T-helper 17 cell (primary cell): ENCODE results near the gene CALHM6. TPM values are rescaled to one million over a fixed set of nuclear protein-coding genes. Genes with fewer than 3 reads are reported as not detected.

Experiments
- ATAC-seq: fragments of 150-1000 bp; cut with Tn5 transposase; 2 replicates; pipeline ENCODE4 v1.10.0; 2021; ENCODE audit warnings: mild to moderate bottlenecking, moderate library complexity
- DNase-seq, 3 donors: peaks; one replicate each; pipeline versions ENCODE4 v3.0.0 to v3.0.0-alpha.2; 2020 to 2021
- H3K9me3 ChIP-seq: one replicate; pipeline ENCODE4 v1.7.0; 2013; ENCODE audit warnings: low read length, mild to moderate bottlenecking; ENCODE audit not compliant: control insufficient read depth, poor library complexity, severe bottlenecking
- H3K27ac Mint-ChIP-seq: one replicate; pipeline ENCODE4 v1.8.0; 2022; ENCODE audit warnings: mild to moderate bottlenecking, moderate library complexity, mixed read lengths
- H3K27me3 Mint-ChIP-seq: one replicate; pipeline ENCODE4 v1.8.0; 2022; ENCODE audit warnings: mixed read lengths
- H3K36me3 Mint-ChIP-seq: one replicate; pipeline ENCODE4 v1.8.0; 2022; ENCODE audit warnings: low read depth, mixed read lengths
- H3K4me1 Mint-ChIP-seq: one replicate; pipeline ENCODE4 v1.8.0; 2022; ENCODE audit warnings: mild to moderate bottlenecking, mixed read lengths
- H3K4me3 Mint-ChIP-seq: one replicate; pipeline ENCODE4 v1.8.0; 2022; ENCODE audit warnings: mild to moderate bottlenecking, moderate library complexity, mixed read lengths
- total RNA-seq, 4 donors: library from RNA in 2 of 4; stranded (reverse) in 2 of 4; gene quantifications; one replicate each; pipeline ENCODE4 v1.2.3 and lab custom pipeline; 2022 to 2026

Gene CALHM6
- total RNA-seq, 2 donors from 2014 or later: 3.2 to 6.5 TPM

DNA sequence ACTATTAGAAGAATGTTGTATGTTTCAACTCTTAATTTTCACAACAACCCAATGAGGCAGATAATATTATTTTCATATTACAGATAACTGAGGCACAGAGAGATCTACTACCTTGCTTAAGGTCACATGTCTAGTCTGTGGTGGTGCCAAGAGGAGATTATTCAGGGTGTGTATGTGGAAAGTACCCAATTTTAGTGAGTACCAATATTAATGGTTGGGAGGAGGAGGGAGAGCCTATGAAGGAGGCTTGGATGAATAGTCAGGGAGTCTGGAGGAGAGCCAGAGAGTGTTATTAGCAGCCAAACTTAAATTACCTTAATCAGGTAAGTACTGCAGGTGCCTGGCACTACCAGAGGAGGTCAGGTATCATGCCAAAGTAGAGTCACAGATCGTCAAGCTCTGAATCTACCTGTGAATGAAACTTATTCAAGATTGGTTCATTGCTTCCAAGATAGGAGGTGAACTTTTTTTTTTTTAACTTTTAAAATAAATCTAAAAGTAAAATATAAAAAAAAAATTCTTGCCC is 10.9 kb upstream of the CALHM6 start:
- DNase-seq: no peak

DNA sequence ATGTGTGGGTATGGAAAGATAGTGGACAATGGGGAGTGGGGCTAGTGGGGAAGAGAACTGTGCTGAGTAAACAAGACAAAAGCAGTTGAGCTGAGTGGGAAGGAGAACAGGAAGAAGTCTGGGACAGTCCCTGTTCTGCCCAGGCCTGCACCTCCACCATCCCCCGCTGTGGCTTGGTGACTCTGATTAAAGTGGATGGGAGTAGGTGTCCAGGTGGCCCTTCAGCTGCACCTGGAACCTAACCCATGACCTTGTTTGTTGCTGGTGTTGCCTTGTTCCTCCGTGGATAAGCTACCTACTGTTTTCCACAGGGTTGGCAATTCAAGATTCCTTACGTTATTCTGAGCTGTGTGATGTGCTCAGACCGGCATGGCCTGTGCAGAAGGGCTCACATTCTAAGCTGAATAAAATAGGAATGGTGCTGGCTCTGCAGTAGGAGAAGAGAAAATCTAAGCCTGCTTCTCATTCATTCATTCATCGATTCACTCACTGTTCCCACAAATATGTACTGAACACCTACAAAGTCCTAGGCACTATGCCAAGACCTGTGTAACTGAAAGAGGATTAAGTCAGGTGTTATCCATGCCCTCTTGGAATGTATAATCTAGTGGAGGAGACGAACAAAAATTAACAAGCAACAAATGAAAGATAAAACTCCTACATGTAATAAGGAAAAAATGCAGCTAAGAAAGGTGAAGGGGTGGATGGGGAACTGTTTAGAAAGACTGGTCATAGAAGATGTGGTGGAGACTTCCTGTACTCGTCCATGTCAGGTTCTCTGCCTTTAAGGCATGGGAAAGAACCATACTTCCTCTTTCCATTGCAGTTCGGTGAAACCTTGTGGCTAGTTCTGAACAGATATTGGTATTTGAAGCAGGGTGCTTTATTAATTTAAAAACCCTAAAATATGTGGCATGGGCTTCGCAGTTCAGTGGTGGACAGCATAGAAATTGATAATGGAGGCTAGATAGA is 10.1 kb upstream of the CALHM6 start:
- DNase-seq (no peak), ATAC-seq (peak; percentile 50)
- Mint-ChIP-seq H3K27ac (no peak overlapping the region), H3K4me3 (no peak overlapping the region), H3K4me1 (peaks cover 18% of the 10 kb centered on the region), H3K36me3 (peaks cover 2% of the 10 kb centered on the region), H3K27me3 (peaks cover 15% of the 10 kb centered on the region)
- H3K9me3 ChIP-seq: no peaks in the 10 kb centered on the region

More for the DNA sequence above, 10.9 kb upstream of the CALHM6 start:
- H3K27me3 Mint-ChIP-seq: peaks cover 15% of the 10 kb centered on the region
- no peak overlapping the region for H3K4me3 Mint-ChIP-seq
- peaks cover 18% of the 10 kb centered on the region for H3K4me1 Mint-ChIP-seq
- no peaks in the 10 kb centered on the region for H3K9me3 ChIP-seq
- no peak for ATAC-seq
- H3K27ac Mint-ChIP-seq: no peak overlapping the region
- H3K36me3 Mint-ChIP-seq: peaks cover under 1% of the 10 kb centered on the region

DNA sequence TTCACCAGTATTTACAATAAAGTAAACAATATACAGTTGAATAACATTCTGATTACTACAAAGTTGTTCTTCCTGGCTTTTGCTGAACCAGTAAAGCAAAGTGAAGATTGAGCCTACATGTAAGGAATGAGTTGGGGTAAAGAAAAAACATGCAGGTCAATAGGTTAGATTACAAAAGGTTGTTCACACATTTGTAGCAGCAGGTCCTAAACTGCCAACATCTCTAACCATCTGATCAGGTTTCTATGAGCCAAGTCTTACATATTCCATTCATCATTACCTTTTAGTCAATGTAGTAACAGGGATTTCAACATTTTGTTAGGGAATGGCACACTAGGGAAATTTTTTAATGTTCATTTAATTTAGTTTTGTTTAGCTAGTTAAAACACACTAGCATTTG is 9.3 kb upstream of the CALHM6 start:
- Mint-ChIP-seq H3K27ac (no peak overlapping the region), H3K27me3 (peaks cover 15% of the 10 kb centered on the region), H3K4me3 (no peak overlapping the region), H3K36me3 (peaks cover 2% of the 10 kb centered on the region), H3K4me1 (peaks cover 18% of the 10 kb centered on the region)
- DNase-seq (no peak), ATAC-seq (no peak)
- no peaks in the 10 kb centered on the region for H3K9me3 ChIP-seq

GRCh38 chr6:116452531-116452930 is 8.6 kb upstream of the CALHM6 start:
- H3K27ac Mint-ChIP-seq: no peak overlapping the region
- H3K4me3 Mint-ChIP-seq: no peak overlapping the region
- no peaks in the 10 kb centered on the region for H3K9me3 ChIP-seq
- peaks cover 17% of the 10 kb centered on the region for H3K4me1 Mint-ChIP-seq
- DNase-seq: no peak
- H3K27me3 Mint-ChIP-seq: peaks cover 14% of the 10 kb centered on the region
- ATAC-seq: no peak
- H3K36me3 Mint-ChIP-seq: peaks cover 2% of the 10 kb centered on the region

- H3K4me1 Mint-ChIP-seq: peaks cover 12% of the 10 kb centered on the region
- DNase-seq (no peak), ATAC-seq (no peak)
- H3K9me3 ChIP-seq: no peaks in the 10 kb centered on the region
- no peak overlapping the region for H3K27ac Mint-ChIP-seq
- H3K4me3 Mint-ChIP-seq: no peak overlapping the region
- peaks cover 7% of the 10 kb centered on the region for H3K27me3 Mint-ChIP-seq
- peaks cover 2% of the 10 kb centered on the region for H3K36me3 Mint-ChIP-seq
These were observed 5.1 kb upstream of the CALHM6 start for GRCh38 chr6:116456106-116456505.

DNA sequence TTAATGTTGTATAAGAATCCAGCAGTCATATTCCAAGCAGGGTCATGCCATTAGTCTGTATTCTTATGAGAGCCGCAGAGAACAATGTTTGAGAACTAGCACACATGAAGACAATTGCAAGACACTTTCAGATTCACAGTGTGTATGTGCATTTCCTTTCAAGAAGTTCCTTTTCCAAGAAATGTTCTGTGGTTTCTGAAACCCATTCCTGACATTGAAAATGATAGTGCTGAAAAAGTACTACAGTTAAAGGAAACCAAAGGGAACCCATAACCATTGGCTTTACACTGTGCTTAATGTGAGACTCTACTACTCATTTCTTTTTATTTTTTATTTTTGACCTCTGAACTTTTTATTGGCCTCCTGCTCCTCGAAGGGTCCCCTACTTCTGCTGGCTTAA is 4.2 kb upstream of the CALHM6 start:
- ATAC-seq (no peak), DNase-seq (no peak)
- Mint-ChIP-seq H3K4me1 (peaks cover 12% of the 10 kb centered on the region), H3K36me3 (peaks cover 2% of the 10 kb centered on the region), H3K4me3 (no peak overlapping the region), H3K27me3 (peaks cover 12% of the 10 kb centered on the region), H3K27ac (no peak overlapping the region)
- H3K9me3 ChIP-seq: no peaks in the 10 kb centered on the region

DNA sequence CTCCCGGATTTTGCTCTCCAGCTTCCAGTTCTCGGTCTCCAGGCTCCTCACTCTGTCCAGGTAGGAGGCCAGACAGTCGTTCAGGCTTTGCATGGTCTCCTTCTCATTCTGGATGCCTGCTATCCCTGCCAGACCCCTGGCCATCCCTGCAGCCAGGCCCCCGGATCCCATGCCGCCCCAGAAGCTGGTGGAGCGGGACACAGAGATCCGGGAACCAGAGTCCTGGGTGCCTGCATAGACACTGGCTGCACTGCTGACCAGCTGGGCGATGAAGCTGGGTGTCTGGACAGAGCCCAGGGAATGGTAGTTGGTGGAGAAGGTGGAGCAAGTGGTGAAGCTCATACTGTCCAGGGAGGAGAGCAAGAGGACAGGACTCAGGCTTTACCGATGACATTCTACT is 2.9 kb upstream of the CALHM6 start:
- Mint-ChIP-seq H3K4me1 (peaks cover 15% of the 10 kb centered on the region), H3K36me3 (peaks cover 2% of the 10 kb centered on the region), H3K4me3 (no peak overlapping the region), H3K27me3 (peaks cover 15% of the 10 kb centered on the region), H3K27ac (no peak overlapping the region)
- no peak for ATAC-seq
- no peaks in the 10 kb centered on the region for H3K9me3 ChIP-seq
- no peak for DNase-seq

GRCh38 chr6:116459927-116460326 is 1.2 kb upstream of the CALHM6 start:
- H3K27ac Mint-ChIP-seq: no peak overlapping the region
- DNase-seq (no peak), ATAC-seq (no peak)
- H3K36me3 Mint-ChIP-seq: peaks cover 6% of the 10 kb centered on the region
- peaks cover 21% of the 10 kb centered on the region for H3K27me3 Mint-ChIP-seq
- H3K9me3 ChIP-seq: no peaks in the 10 kb centered on the region
- H3K4me1 Mint-ChIP-seq: peaks cover 21% of the 10 kb centered on the region
- no peak overlapping the region for H3K4me3 Mint-ChIP-seq

DNA sequence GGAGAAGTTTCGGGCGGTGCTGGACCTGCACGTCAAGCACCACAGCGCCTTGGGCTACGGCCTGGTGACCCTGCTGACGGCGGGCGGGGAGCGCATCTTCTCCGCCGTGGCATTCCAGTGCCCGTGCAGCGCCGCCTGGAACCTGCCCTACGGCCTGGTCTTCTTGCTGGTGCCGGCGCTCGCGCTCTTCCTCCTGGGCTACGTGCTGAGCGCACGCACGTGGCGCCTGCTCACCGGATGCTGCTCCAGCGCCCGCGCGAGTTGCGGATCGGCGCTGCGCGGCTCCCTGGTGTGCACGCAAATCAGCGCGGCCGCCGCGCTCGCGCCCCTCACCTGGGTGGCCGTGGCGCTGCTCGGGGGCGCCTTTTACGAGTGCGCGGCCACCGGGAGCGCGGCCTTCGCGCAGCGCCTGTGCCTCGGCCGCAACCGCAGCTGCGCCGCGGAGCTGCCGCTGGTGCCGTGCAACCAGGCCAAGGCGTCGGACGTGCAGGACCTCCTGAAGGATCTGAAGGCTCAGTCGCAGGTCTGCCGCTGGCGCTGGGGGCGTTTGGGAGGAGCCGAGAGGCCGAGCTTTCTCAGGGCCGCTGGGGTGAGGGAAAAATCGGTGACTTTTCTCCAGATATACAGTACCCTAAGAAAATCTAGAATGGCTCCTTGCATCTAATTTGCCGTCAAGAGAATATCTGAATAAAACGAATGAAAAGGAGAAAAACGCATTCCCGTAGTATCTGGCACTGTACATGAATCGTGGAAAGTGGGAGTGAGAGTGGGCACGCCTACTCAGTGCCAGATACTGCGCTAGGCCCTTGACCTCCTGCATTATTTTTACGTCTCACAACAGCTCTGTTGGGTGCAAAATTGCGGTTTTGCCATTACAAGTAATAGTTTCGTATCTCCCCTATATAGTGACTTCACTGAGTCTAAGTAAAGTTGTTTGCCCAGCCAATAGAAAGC is 1.0 kb downstream of the CALHM6 start:
- Mint-ChIP-seq H3K36me3 (peaks cover 4% of the 10 kb centered on the region), H3K27me3 (peaks cover 21% of the 10 kb centered on the region), H3K27ac (peak overlapping the region; percentile 93), H3K4me1 (peaks cover 29% of the 10 kb centered on the region), H3K4me3 (peak overlapping the region; percentile 88)
- ATAC-seq (peak; percentile 94), DNase-seq (peak; percentile 19 to 38 (median 26))
- H3K9me3 ChIP-seq: no peaks in the 10 kb centered on the region

DNA sequence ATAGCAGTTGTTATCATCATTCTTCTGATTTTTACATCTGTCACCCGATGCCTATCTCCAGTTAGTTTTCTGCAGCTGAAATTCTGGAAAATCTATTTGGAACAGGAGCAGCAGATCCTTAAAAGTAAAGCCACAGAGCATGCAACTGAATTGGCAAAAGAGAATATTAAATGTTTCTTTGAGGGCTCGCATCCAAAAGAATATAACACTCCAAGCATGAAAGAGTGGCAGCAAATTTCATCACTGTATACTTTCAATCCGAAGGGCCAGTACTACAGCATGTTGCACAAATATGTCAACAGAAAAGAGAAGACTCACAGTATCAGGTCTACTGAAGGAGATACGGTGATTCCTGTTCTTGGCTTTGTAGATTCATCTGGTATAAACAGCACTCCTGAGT is 2.1 kb downstream of the CALHM6 start:
- no peaks in the 10 kb centered on the region for H3K9me3 ChIP-seq
- Mint-ChIP-seq H3K4me1 (peaks cover 31% of the 10 kb centered on the region), H3K4me3 (peak overlapping the region; percentile 5), H3K36me3 (peaks cover 4% of the 10 kb centered on the region), H3K27me3 (peaks cover 18% of the 10 kb centered on the region), H3K27ac (no peak overlapping the region)
- ATAC-seq (no peak), DNase-seq (no peak)

GRCh38 chr6:116465246-116465645 is 4.1 kb downstream of the CALHM6 start:
- Mint-ChIP-seq H3K4me3 (no peak overlapping the region), H3K27me3 (peaks cover 17% of the 10 kb centered on the region), H3K27ac (peak overlapping the region; percentile 83), H3K36me3 (peaks cover 4% of the 10 kb centered on the region), H3K4me1 (peaks cover 31% of the 10 kb centered on the region)
- DNase-seq (no peak), ATAC-seq (peak; percentile 13)
- H3K9me3 ChIP-seq: no peaks in the 10 kb centered on the region

DNA sequence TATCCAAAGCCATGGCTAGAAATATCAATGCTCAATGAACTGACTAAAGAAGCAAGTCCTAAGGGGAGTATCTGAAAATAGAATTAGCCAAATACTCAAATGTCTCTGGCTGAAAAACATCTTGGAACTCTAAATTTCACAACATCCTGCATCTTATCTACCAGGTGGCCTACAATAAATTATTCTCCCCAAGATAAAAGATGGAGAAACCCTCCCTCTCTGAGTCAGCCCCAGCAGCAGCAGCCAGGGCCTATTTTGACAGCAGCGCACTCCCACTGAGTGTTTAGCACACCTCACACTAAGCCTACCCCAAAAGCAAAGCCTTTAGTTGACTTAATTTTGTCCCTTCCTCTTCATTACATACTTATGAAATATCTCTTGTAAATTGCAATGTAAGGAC is 5.9 kb downstream of the CALHM6 start:
- no peak overlapping the region for H3K27ac Mint-ChIP-seq
- peaks cover 21% of the 10 kb centered on the region for H3K4me1 Mint-ChIP-seq
- peaks cover 4% of the 10 kb centered on the region for H3K36me3 Mint-ChIP-seq
- H3K4me3 Mint-ChIP-seq: no peak overlapping the region
- no peaks in the 10 kb centered on the region for H3K9me3 ChIP-seq
- H3K27me3 Mint-ChIP-seq: peaks cover 15% of the 10 kb centered on the region
- no peak for ATAC-seq
- DNase-seq: no peak

GRCh38 chr6:116467514-116467913 is 6.3 kb downstream of the CALHM6 start:
- H3K27ac Mint-ChIP-seq: no peak overlapping the region
- ATAC-seq (peak; percentile 64), DNase-seq (no peak)
- H3K9me3 ChIP-seq: no peaks in the 10 kb centered on the region
- no peak overlapping the region for H3K4me3 Mint-ChIP-seq
- peaks cover 16% of the 10 kb centered on the region for H3K27me3 Mint-ChIP-seq
- peaks cover 19% of the 10 kb centered on the region for H3K4me1 Mint-ChIP-seq
- peaks cover 4% of the 10 kb centered on the region for H3K36me3 Mint-ChIP-seq
